Measurements from ENCODE around the gene UROD.
"Not testable (repeated sequence)": the region's sequence is repeated elsewhere in the genome, so short reads cannot be mapped to it uniquely, and the experiment has no call there.

Gene UROD

DNA sequence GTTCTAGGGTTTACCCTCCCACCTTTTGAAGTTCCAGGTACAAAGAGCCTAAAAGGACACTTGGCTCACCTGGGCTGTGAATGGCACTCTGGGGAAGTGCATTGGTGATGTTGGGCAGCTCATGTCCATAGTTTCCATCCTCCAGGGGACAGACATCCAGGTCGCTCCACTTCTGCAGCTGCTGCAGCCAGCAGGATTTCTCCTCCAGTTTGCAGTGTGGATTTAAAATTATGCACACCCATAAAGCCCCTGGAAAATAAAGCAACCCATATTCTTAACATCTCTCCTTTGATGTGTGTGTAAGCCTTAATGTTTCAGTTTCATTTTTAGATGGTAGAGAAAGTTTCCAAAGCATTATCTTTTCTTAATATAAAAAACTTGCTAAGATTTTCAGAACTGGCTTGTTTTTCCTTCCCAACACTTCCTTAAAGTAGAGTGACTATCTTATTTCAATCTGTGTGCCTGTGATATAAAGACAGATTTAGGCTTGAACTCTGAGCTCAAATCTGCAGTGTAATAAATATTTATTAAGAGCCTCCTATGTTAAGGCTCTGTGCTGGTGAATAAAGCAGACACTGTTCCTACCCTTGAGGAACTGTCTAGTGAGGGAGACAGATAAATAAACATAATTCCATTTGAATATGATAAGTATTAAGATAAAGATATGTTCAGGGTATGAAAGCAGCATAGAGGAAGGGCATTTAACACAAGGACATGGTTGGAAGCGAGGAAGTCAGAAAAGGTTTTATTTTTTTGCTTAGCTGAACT is 39.1 kb downstream of the UROD start:
- no peaks in the 10 kb centered on the region for H3K4me1 ChIP-seq (ENCODE audit: control insufficient read depth, insufficient read depth, low read length)
- H3K27me3 ChIP-seq (ENCODE audit: control insufficient read depth, insufficient read depth, low read length): peaks cover 5% of the 10 kb centered on the region
- no peaks in the 10 kb centered on the region for H3K36me3 ChIP-seq (ENCODE audit: insufficient read depth, low read length)
- no peak overlapping the region for H3K4me3 ChIP-seq (ENCODE audit: low read length)
- H3K9me3 ChIP-seq (replicated peaks; ENCODE audit: low read length): no peaks in the 10 kb centered on the region
- H3K9ac ChIP-seq (ENCODE audit: low read depth, low read length): no peak overlapping the region
- H3K4me2 ChIP-seq (ENCODE audit: low read length): no peak overlapping the region

DNA sequence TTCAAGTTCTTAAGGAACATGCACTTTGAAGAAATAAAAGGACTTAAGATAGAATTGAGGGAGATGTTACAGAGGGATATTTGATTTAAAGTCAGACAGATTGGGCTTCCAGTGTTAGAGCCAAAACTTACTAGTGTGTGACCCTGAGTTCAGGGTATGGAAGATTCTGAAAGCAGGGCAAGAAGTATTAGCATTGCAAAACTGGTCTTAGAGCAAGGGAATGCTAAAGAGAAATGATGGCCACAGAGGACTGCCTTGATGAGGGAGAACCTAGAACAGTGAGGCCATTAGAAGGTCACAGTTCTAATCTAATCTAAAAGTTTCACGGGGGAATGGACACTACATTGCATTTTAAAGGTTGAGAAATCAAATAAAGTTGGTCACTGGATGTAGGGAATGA is 45.5 kb downstream of the UROD start:
- H3K4me2 ChIP-seq (ENCODE audit: low read length): no peak overlapping the region
- no peak overlapping the region for H3K4me3 ChIP-seq (ENCODE audit: low read length)
- no peaks in the 10 kb centered on the region for H3K36me3 ChIP-seq (ENCODE audit: insufficient read depth, low read length)
- H3K27me3 ChIP-seq (ENCODE audit: control insufficient read depth, insufficient read depth, low read length): peaks cover 12% of the 10 kb centered on the region
- H3K9ac ChIP-seq (ENCODE audit: low read depth, low read length): no peak overlapping the region
- H3K4me1 ChIP-seq (ENCODE audit: control insufficient read depth, insufficient read depth, low read length): no peaks in the 10 kb centered on the region
- no peaks in the 10 kb centered on the region for H3K9me3 ChIP-seq (replicated peaks; ENCODE audit: low read length)

DNA sequence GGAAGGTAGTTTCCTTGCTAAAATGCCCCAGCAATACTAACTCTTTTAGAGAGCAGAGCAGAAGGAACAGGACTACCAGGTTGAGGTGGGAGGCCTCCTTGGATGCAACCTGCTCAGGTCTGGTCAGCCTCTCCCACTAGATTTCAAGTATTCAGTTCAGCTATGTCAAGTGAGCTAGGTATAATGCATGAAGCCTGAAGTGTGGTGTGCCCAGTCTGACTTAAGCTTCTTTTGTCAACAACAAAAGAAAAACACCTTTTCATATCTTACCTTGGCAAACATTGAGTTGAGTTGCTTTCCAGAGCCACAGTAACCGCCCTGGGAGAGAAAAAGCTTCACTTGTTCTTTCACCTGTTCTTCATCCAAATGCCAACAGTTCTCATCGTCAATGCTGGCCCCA is 47.8 kb downstream of the UROD start:
- no peaks in the 10 kb centered on the region for H3K36me3 ChIP-seq (ENCODE audit: insufficient read depth, low read length)
- H3K9me3 ChIP-seq (replicated peaks; ENCODE audit: low read length): no peaks in the 10 kb centered on the region
- no peak overlapping the region for H3K4me3 ChIP-seq (ENCODE audit: low read length)
- no peak overlapping the region for H3K4me2 ChIP-seq (ENCODE audit: low read length)
- no peaks in the 10 kb centered on the region for H3K4me1 ChIP-seq (ENCODE audit: control insufficient read depth, insufficient read depth, low read length)
- no peak overlapping the region for H3K9ac ChIP-seq (ENCODE audit: low read depth, low read length)
- H3K27me3 ChIP-seq (ENCODE audit: control insufficient read depth, insufficient read depth, low read length): peaks cover 12% of the 10 kb centered on the region

DNA sequence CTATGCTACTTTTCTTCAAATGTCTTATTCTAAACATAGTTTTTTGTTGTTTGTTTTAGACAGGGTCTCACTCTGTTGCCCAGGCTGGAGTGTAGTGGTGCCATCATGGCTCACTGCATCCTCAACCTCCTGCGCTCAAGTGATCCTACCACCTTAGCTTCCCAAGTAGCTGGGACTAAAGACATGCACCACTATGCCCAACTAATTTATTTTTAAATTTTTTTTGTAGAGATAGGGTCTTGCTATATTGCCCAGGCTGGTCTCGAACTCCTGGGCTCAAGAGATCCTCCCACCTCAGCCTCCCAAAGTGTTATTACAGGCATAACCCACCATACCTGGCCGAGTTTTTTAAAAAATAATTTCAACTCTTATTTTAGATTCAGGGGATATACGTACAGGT is 50.4 kb downstream of the UROD start:
- H3K4me2 ChIP-seq (ENCODE audit: low read length); H3K36me3 ChIP-seq (ENCODE audit: insufficient read depth, low read length); H3K27me3 ChIP-seq (ENCODE audit: control insufficient read depth, insufficient read depth, low read length); H3K4me3 ChIP-seq (ENCODE audit: low read length); H3K9me3 ChIP-seq (replicated peaks; ENCODE audit: low read length); H3K4me1 ChIP-seq (ENCODE audit: control insufficient read depth, insufficient read depth, low read length); H3K9ac ChIP-seq (ENCODE audit: low read depth, low read length): not testable (repeated sequence)

DNA sequence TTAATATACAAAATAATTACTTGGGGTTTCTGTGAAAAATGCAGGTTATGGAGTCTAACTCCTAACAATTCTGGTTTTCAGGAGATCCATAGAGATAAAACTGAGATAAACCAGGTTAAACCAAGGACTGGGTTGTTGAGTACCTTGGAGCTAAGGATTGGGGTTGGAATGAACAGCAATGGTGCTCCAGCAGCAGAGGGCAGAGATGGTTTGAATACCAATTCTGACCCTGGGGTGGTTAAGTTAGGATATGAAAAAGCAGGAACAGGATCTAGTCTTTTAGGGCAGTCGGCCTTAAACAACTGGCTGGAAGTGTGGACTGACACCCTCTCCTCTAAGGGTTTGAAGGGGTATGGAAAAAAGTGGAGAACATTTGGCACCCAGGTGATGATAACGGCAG is 53.0 kb downstream of the UROD start:
- Histone ChIP-seq H3K4me1 (ENCODE audit: control insufficient read depth, insufficient read depth, low read length) (no peaks in the 10 kb centered on the region), H3K4me2 (ENCODE audit: low read length) (no peak overlapping the region), H3K36me3 (ENCODE audit: insufficient read depth, low read length) (no peaks in the 10 kb centered on the region), H3K27me3 (ENCODE audit: control insufficient read depth, insufficient read depth, low read length) (peaks cover 3% of the 10 kb centered on the region), H3K9ac (ENCODE audit: low read depth, low read length) (no peak overlapping the region), H3K9me3 (replicated peaks; ENCODE audit: low read length) (no peaks in the 10 kb centered on the region), H3K4me3 (ENCODE audit: low read length) (no peak overlapping the region)
